ENCODE data around the gene C2CD4B.

The C2CD4B gene

DNA sequence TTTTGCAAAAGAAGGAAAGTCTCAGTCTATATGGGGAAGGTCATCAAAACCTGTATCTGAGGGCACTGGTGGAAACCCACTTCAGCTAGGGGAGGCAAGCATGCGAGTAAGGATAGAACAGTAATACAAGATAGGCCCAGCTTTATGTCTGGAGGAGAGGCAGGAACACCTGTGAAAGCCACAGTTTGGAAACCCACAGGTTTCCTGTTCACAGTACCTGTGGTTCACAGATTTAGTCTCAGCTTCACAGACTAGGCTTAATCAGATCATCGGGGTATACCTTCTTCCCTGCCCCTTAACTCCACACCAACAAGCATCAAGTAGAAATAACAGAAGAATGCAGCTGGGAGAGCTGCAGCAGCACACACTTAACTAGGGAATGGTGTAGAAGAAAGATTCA lies 36.2 kb downstream of the C2CD4B start:
- TF ChIP-seq, protein P1, sequence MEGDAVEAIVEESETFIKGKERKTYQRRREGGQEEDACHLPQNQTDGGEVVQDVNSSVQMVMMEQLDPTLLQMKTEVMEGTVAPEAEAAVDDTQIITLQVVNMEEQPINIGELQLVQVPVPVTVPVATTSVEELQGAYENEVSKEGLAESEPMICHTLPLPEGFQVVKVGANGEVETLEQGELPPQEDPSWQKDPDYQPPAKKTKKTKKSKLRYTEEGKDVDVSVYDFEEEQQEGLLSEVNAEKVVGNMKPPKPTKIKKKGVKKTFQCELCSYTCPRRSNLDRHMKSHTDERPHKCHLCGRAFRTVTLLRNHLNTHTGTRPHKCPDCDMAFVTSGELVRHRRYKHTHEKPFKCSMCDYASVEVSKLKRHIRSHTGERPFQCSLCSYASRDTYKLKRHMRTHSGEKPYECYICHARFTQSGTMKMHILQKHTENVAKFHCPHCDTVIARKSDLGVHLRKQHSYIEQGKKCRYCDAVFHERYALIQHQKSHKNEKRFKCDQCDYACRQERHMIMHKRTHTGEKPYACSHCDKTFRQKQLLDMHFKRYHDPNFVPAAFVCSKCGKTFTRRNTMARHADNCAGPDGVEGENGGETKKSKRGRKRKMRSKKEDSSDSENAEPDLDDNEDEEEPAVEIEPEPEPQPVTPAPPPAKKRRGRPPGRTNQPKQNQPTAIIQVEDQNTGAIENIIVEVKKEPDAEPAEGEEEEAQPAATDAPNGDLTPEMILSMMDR (IDR thresholded peaks at IDR 0.05) = no peak
- no peak for TF ChIP-seq ZFX (IDR thresholded peaks at IDR 0.05; ENCODE audit: borderline replicate concordance)
- H3K27ac ChIP-seq = no peak overlapping the region

DNA sequence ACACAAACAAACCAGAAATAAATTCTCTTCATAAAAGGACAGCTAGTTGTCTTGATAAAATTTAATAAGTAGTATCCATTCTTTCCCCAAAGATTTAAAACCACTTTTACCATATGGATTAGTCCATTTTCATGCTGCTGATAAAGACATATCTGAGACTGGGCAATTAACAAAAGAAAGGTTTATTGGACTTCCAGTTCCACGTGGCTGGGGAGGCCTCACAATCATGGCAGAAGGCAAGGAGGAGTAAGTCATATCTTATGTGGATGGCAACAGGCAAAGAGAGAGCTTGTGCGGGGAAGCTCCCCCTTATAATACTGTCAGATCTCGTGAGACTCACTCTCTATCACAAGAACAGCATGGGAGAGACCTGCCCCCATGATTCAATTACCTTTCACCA lies 38.7 kb downstream of the C2CD4B start:
- no peak overlapping the region for H3K27ac ChIP-seq

GRCh38 chr15:62125773-62126172 lies 39.3 kb downstream of the C2CD4B start:
- no peak overlapping the region for H3K27ac ChIP-seq
- no peak for TF ChIP-seq ZFX (IDR thresholded peaks at IDR 0.05; ENCODE audit: borderline replicate concordance)
- TF ChIP-seq, protein P1 (IDR thresholded peaks at IDR 0.05) = peak; percentile 54

More for the DNA sequence above, 38.7 kb downstream of the C2CD4B start:
- TF ChIP-seq, protein P1 (IDR thresholded peaks at IDR 0.05) = no peak
- no peak for TF ChIP-seq ZFX (IDR thresholded peaks at IDR 0.05; ENCODE audit: borderline replicate concordance)

GRCh38 chr15:62124973-62125303 lies 40.1 kb downstream of the C2CD4B start:
- no peak overlapping the region for H3K27ac ChIP-seq
- TF ChIP-seq, protein P1 (IDR thresholded peaks at IDR 0.05) = no peak
- TF ChIP-seq ZFX (IDR thresholded peaks at IDR 0.05; ENCODE audit: borderline replicate concordance) = no peak

GRCh38 chr15:62124176-62124972 lies 40.7 kb downstream of the C2CD4B start:
- H3K27ac ChIP-seq = no peak overlapping the region
- TF ChIP-seq, protein P1 (IDR thresholded peaks at IDR 0.05) = no peak
- TF ChIP-seq ZFX (IDR thresholded peaks at IDR 0.05; ENCODE audit: borderline replicate concordance) = no peak

DNA sequence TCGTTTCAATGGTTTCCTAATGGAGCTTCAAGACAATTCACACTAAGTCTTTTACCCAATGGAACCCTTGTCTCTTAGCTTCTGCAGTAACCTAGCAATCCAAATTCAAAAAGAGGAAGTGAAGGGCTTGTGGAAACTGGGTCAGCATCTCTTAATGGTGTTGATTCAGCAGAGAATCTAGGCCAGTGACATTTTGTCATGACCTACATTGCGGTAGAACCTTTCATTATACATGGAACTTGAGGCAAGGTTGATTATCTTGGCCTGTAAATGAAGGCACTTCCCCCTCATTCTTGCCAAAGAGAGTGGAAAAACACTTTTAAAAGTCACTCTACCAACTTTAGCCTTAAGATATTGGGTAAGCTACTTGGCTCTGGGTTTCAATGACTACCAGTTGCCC lies 42.8 kb downstream of the C2CD4B start:
- TF ChIP-seq, protein P1 (IDR thresholded peaks at IDR 0.05) = no peak
- TF ChIP-seq ZFX (IDR thresholded peaks at IDR 0.05; ENCODE audit: borderline replicate concordance) = no peak
- no peak overlapping the region for H3K27ac ChIP-seq

DNA sequence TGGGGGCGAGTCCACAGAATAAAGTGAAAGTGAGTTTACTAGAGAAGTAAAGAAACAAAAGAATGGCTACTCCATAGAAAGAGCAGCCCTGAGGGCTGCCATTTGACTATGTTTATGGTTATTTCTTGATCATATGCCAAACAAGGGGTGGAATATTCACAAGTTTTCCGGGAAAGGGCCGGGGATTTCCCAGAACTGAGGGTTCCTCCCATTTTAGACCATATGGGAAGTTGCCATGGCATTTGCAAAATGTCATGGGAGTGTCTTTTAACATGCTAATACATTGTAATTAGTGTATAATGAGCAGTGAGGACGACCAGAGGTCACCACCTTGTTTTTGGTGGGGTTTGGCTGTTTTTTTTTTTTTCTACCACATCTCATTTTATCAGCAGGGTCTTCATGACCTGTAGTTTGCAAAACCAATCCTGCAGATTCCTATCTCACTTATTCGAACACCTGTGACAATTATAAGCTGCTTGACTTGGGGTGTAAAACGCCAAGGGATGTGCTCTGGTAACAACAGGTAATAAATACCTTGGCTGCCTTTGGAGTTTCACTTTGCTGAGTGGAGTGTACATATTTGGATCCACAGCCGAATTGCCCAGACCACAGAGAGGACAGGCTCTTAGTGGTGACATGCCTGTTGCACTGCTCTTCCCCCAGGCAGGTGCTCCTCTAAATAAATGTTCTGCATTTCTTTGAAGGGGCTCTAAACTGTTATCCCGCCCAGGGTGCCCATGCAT lies 43.6 kb downstream of the C2CD4B start:
- no peak overlapping the region for H3K27ac ChIP-seq
- TF ChIP-seq, protein P1 (IDR thresholded peaks at IDR 0.05) = no peak
